CD4-positive, alpha-beta T cell treated with Interleukin-4 for 4 hours (primary cell): ENCODE data around the gene MYH7B.

ENCODE experiments used
- DNase-seq: peaks from one replicate; pipeline ENCODE4 v3.0.0-alpha.2; 2020

The MYH7B gene

DNA sequence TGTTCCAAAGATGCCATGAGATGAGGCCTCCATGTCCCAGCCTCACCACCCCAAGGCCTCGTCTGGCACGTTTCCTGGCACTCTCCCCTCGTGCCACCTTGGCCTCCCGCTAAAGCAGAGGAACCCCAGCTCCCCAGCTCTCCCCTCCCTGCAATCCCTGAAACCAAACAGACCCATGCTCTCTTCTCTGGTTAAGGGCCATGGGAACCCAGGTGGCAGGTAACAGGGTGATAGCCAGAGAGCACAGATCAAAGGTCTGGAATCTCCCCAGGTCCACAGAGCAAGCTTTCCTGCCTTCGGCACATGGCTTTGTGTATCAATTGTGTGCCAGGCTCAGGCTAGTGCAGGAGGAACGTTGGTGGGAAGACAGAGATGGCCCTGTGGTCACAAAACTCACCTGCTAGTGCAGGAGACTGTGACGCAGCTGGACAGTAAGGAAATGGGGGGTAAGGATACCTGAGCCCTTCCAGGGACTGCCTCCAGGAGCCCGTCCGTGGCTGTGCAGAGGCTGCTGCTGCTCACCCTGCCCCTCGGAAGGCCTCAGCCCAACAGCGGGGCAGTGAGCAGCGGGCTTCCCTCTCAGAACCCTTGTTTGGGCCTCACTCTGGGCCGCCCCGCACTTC, 39.0 kb downstream of the MYH7B start:
- DNase-seq, result no peak

DNA sequence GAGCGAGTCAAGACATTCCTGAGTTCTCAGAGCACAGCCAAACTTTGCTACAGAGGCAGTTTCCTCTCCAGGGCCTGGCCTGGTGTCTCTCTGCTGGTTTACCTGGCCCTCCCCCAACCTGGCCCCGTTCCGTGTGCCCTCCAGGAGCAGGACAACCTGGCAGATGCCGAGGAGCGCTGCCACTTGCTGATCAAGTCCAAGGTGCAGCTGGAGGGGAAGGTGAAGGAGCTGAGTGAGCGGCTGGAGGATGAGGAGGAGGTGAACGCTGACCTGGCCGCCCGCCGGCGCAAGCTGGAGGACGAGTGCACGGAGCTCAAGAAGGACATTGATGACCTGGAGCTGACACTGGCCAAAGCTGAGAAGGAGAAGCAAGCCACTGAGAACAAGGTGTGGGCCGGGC, 39.5 kb downstream of the MYH7B start:
- no peak for DNase-seq

DNA sequence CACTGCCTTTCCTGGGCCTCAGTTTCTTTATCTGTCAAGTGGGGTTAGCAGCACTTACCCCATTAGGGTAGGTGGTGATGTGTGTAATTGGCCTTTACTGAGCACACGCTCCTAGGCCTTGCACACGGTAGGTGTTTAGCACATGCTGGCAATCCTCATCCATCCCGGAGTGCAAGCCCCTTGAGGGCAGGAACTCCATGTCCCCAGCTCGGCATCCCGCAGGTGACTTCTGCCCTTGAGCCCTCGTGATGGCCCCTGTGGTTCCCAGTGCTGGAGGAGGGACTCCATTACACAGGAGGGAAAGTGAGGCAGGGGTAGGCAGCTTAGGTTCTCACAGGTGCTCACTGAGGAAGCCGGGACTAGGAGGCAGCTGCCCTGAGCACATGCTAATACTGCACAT, 40.0 kb downstream of the MYH7B start:
- DNase-seq, result no peak

DNA sequence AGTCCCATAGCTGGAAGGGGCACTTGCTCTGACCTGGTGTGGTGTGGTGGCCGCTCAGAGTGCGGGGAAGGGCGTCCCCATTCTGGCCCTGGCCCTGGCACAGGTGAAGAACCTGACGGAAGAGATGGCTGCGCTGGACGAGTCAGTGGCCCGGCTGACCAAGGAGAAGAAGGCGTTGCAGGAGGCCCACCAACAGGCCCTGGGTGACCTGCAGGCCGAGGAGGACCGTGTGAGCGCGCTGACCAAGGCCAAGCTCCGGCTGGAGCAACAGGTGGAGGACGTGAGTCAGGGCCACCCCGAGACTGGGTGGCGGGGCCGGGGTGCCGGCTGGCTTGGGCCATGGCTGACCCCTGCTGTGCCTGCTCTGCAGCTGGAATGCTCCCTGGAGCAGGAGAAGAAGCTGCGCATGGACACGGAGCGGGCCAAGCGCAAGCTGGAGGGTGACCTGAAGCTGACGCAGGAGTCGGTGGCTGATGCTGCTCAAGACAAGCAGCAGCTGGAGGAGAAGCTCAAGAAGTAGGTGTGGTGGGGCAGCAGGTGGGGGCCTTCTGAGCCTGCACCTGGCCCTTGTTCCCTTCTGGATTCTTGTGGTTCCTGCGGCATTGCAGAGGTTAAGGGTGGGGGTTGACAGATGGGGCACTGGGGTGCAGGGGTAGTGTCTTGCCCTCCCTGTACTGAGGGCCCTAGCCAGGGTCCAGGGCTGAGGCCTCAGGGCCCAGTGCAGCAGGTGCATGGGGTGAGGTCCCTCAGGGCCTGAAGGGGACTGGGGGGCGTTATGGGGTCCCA, 40.8 kb downstream of the MYH7B start:
- no peak for DNase-seq

DNA sequence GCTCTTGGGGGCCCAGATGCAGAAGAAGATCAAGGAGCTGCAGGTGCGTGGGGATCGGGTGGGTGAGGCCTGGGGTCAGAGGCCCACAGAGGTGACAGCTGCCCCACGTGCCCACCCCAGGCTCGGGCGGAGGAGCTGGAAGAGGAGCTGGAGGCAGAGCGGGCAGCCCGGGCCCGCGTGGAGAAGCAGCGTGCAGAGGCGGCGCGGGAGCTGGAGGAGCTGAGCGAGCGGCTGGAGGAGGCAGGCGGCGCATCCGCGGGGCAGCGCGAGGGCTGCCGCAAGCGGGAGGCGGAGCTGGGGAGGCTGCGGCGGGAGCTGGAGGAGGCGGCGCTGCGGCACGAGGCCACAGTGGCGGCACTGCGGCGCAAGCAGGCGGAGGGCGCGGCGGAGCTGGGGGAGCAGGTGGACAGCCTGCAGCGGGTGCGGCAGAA, 41.5 kb downstream of the MYH7B start:
- DNase-seq, result no peak

DNA sequence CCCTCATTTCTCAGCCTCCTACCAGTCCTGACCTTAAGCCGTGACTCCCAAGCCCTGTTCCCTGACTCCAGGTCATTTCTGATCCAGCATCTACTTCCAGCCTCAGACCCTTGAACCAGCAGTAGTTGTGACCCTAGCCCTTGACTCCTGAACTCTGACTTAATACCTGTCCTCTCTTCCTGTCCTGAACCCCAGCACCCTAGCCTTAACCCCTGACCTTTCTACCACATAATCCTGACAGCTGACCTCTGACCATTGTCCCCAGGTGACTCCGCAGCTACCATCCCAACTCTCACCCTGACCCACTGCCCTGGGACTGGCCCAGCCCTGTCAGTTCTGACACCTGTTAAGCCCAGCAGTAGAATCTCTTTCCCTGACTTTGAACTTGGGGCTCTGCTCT, 42.1 kb downstream of the MYH7B start:
- DNase-seq, result no peak

DNA sequence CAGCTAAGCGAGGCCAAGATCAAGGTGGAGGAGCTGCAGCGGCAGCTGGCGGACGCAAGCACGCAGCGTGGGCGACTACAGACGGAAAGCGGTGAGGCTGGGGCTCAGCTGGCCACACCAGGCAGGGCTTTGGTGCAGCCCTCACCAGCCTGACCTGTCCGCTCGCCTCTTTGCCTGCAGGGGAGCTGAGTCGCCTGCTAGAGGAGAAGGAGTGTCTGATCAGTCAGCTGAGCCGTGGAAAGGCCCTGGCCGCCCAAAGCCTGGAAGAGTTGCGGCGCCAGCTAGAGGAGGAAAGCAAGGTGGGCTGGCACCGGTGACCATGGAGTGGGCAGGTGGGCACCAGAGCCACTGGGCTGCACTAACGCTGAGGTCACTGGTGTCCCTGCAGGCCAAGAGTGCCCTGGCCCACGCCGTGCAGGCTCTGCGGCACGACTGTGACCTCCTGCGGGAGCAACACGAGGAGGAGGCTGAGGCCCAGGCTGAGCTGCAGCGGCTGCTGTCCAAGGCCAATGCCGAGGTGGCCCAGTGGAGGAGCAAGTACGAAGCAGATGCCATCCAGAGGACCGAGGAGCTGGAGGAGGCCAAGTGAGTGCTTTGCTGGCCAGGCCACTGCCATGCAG, 42.8 kb downstream of the MYH7B start:
- DNase-seq, result no peak

DNA sequence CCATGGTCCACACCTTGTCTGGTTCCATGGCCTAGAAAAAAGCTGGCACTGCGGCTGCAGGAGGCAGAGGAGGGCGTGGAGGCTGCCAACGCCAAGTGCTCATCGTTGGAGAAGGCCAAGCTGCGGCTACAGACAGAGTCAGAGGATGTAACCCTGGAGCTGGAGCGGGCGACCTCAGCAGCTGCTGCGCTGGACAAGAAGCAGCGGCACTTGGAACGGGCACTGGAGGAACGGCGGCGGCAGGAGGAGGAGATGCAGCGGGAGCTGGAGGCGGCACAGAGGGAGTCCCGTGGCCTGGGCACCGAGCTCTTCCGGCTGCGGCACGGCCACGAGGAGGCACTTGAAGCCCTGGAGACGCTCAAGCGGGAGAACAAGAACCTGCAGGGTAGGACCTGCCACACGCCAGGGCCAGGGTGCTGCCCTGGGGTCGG, 43.4 kb downstream of the MYH7B start:
- no peak for DNase-seq

DNA sequence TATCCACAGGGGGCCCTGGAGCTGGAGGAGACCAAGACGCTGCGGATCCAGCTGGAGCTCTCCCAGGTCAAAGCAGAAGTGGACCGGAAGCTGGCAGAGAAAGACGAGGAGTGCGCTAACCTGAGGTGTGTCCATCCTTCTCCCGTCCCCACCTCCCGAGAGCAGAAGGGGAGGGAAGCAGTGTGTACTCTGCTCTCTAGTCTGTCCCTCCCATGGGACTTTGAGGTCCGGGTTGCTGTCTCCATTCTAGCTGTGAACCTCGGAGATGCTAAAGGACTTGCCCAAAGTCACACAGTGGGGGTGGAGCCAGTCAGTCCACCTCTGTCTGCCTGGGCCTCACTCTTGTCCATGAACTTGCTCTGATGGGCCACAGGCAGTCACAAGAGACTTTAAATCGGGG, 44.1 kb downstream of the MYH7B start:
- DNase-seq, result no peak

DNA sequence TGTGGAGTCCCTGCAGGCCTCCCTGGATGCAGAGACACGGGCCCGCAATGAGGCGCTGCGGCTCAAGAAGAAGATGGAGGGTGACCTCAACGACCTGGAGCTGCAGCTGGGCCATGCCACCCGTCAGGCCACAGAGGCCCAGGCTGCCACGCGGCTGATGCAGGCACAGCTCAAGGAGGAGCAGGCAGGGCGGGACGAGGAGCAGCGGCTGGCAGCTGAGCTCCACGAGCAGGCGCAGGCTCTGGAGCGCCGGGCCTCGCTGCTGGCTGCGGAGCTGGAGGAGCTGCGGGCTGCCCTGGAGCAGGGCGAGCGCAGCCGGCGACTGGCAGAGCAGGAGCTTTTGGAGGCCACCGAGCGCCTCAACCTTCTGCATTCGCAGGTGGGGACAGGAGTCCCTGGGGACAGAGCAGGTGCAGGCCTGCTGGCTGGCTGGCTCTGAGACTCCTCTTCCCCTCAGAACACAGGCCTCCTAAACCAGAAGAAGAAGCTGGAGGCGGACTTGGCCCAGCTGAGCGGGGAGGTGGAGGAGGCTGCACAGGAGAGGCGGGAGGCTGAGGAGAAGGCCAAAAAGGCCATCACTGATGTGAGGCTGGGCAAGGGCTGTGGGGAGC, 44.7 kb downstream of the MYH7B start:
- DNase-seq, result no peak

DNA sequence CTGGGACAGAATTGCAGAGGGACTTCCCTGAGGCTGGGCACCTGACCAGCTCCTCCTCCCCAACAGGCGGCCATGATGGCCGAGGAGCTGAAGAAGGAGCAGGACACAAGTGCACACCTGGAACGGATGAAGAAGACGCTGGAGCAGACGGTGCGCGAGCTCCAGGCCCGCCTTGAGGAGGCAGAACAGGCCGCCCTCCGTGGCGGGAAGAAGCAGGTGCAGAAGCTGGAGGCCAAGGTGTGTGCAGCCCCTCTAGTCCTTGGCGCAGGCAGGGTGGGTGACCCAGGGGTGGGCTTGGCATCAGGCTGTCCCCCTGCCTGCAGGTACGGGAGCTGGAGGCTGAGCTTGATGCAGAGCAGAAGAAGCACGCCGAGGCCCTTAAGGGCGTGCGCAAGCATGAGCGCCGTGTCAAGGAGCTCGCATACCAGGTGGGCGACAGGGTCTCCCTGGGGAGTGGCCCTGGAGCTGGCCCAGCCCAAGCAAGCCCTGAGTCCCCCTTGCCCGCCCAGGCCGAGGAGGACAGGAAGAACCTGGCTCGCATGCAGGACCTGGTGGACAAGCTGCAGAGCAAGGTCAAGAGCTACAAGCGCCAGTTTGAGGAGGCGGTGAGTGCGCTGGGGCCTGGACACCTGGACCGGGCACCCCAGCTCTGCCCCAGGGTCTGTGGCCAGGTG, 45.4 kb downstream of the MYH7B start:
- DNase-seq, result no peak

DNA sequence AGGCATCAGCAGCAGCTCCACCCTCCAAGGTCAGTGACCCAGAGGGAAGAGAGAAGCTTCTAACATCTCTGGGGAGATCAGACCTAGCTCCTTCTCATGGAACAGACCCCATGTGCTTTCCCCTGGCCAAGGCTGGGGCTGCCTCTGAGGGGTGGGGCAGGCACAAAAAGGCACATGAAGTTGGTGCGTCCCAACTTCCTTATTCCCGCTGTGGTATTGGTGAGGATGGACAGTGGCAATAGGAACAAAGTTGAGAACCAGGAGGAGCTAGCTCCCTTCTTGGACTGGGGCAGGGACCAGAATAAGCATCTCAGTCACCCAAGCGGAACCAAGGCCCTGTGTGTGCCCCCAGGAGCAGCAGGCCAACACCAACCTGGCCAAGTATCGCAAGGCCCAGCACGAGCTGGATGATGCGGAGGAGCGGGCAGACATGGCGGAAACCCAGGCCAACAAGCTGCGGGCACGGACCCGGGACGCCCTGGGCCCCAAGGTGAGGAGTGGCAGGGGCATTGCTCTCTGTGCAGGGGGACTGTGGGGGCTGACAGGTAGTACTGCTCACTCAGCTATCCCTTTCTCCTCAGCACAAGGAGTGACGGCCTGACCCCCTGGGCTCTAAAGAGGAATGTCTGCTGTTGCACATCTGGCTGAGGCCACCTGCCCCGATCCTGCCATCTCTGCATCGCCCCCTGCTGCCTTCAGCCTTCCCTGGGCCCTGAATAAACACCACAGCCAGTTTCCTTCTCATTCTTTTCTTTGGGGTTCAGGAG, 46.1 kb downstream of the MYH7B start:
- no peak for DNase-seq

DNA sequence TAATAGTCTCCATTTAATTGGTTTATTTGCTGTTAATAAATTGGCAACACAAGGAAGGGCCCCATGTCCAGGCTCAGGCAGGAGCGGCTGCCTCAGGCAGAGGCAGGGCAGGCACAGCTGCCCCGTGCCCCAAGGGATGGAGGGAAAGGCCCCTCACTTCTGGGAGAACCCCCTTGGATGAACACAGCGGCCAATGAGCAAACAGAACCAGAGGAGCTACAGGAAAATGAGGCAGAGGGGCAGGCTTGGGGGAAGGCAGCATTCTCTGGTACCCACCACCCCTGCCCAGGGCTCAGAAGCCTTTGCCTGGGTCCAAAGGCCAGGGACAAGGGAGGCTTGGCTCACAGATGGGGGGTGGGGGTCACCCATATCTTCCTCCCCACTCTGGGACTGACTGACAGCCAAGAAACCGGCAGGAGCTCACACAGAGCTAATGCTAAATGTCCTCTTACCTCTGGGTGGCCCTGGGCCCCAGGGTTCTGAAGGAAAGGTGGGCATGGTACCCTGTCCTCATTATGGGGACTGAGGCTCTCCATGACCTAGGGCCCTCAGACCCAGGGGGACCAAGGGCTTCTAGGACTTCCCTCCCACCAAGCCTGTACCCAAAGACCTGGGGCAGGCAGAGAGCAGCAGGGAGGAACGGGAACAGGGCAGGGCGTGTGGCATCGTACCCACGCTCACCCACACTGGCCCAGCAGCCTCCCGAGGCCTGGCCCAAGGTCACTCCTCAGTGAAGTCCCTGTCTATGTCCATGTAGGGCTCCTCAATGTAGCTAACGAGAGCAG, 47.0 kb downstream of the MYH7B start:
- DNase-seq, result no peak

DNA sequence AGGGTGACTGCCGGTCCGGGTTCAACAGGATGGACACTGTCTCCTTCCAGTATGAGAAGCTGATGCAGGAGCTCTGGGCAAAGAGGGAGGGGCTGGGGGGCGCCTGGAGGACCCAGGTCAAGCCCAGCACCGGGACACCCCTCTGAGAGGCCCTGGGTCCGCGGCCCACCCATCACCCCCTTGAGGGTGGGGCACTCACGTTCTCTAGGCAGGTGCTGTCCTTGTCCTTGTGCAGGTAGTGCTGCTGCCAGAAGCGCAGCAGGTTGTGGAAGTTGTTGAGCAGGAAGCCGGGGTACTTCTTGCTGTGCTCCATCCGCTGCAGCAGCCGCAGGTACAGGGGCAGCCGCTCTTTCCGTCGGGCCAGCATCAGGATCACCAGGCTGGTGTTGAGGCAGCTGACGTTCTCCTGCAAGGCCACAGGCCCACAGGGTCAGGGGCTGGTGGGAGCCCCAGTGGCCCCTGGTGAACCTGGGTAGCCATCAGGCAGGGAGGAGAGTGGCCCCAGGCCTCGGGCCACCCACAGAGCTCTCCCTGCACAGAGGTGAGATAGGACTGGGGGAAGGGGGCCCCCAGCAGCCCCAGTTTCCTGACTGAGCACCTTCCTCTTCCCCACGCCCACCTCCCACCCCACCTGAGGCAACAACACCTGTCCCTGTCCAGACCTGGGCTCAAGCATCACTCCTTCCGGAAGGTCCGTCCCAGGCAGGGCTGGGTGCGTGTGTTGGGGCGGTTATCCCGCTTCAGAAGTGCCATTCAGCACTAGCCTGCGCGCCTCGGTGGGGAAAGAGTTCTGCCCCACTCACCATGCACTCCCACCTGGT, 47.8 kb downstream of the MYH7B start:
- DNase-seq, result no peak

DNA sequence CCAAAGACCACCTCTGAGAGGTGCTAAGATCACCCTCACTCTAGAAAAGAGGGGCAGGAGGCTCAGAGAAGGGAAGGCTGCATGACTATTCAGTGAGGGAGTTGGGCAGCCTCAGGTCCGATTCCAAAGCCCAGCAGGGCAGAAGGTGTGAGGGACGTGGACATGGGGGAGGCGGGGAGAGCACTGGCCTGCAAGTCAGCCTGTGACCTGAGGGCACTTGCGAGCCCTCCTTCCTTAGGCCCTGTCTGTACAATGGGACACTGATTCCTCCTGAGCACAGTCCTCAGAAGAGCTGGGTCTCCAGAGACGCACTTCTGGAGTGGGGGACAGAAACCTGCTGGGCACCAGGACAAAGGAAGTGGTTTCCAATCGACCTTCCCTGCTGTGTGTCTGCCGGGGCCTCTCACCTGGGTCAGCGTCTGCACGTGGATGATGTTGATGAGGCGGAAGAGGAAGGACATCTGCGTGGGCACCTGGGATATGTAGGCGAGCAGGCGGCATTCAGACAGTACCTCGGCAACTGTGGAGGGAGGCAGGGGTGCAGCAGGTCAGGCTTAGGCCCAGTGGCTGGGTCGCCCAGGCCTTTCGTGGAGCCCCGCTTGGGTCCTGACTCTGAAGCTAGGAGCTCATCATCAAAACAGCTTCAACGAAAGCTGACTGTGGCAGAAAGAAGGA, 48.5 kb downstream of the MYH7B start:
- DNase-seq, result no peak

DNA sequence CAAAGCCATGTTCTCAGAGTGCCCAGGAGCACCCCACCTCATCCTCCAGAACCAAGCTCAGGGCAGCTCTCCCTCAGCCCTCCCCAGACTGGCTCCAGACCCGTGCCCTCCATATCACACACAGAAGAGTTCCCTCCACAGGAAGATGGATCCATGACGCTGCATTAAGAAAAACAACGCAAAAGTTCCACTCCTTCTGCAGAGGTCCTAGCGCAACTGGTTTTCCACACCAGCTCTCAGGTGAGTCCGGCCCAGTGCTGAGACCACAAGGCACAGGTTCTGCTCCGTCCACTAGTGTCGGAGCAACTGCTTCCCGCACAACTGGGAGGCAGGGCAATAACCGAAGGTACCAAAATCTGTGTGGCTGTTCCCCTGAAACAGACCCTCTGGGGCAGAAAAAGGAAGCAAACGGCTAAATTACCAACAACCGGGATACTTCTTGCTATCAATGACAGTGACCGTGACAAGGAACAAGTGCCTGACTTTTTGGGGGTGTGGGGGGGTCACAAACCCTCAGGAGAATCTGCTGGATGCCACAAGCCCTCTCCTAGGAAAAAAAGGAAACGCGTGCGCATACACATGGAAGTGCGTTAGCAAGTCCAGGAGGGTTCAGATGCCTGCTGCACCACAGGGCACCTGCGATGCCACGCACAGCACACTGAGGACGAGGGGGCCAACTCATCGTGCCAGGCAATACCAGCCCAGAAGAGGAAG, 49.2 kb downstream of the MYH7B start:
- DNase-seq, result no peak
